GM18505 (cell line): ENCODE data around the gene KPNA6.

Source experiments
- ATAC-seq: cut with Tn5 transposase; IDR thresholded peaks from one replicate; pipeline ENCODE4 v1.9.1; 2021; ENCODE audit not compliant: unreplicated experiment
- POLR2A ChIP-seq: IDR thresholded peaks from 4 replicates; pipeline ENCODE4 v1.6.1; 2011; ENCODE audit warnings: borderline replicate concordance; ENCODE audit not compliant: insufficient read depth, insufficient read length; ENCODE audit errors: extremely low read depth

The KPNA6 gene

GRCh38 chr1:32219022-32219421 lies 111.2 kb downstream of the KPNA6 start:
- TF ChIP-seq POLR2A, result no peak
- ATAC-seq, result no peak

- no peak for ATAC-seq
- TF ChIP-seq POLR2A, result no peak
These were observed 113.1 kb downstream of the KPNA6 start for GRCh38 chr1:32220746-32221580.

GRCh38 chr1:32221581-32221979 lies 113.7 kb downstream of the KPNA6 start:
- ATAC-seq, result no peak
- no peak for TF ChIP-seq POLR2A

- ATAC-seq, result peak; percentile 84
- TF ChIP-seq POLR2A, result peak; percentile 85
These were observed 114.3 kb downstream of the KPNA6 start, which contains the start of the genes EIF3I and TMEM234 for GRCh38 chr1:32221980-32222755. TSS of gene EIF3I (plus strand) at chr1:32222407. CDS start at chr1:32222442, 35 bp downstream. TSS of gene TMEM234 (minus strand) at chr1:32222353. CDS start at chr1:32222322, 31 bp downstream.

GRCh38 chr1:32223683-32224082 lies 115.8 kb downstream of the KPNA6 start:
- no peak for ATAC-seq
- no peak for TF ChIP-seq POLR2A

- TF ChIP-seq POLR2A, result no peak
- no peak for ATAC-seq
These were observed 116.4 kb downstream of the KPNA6 start for GRCh38 chr1:32224285-32224684.
